Right ventricle myocardium inferior (tissue), 1 donor: ENCODE results near the gene GPX4. TPM values are rescaled to one million over a fixed set of nuclear protein-coding genes. Genes with fewer than 3 reads are reported as not detected.

Source experiments
- ATAC-seq: fragments of 200-7000 bp; cut with Tn5 transposase; one replicate; pipeline ENCODE4 v1.9.1; 2020; ENCODE audit warnings: mild to moderate bottlenecking, moderate library complexity
- DNase-seq: peaks from one replicate; pipeline ENCODE4 v3.0.0; 2021; ENCODE audit errors: missing footprints
- intact Hi-C: fragments of 100-400 bp; cut with DNase I; formaldehyde crosslinking; loops from one replicate; pipeline ENCODE4 v1.11.0; 2022
- total RNA-seq: library from RNA; stranded (reverse); fragmentation: NEBNext Ultra II Directional; extraction: Animal tissue kit (Norgen Biotek cat#: 25700); gene quantifications from one replicate; pipeline ENCODE4 v1.2.1, GENCODE V29; 2021
- donor health status: DM: no; HTN: yes; CAD: no; lungs with severe emphysema.

GPX4 gene
- total RNA-seq, 1 donor from 2014 or later = 361 TPM

GRCh38 chr19:1135454-1135853, 31.7 kb downstream of the GPX4 start:
- intact Hi-C loops = no loop called here
- ATAC-seq = no peak
- no peak for DNase-seq

- no peak for ATAC-seq
- DNase-seq = no peak
- intact Hi-C loops = no loop called here
Measured at GRCh38 chr19:1136201-1136600, 32.4 kb downstream of the GPX4 start.

GRCh38 chr19:1136621-1137317, 33.0 kb downstream of the GPX4 start:
- no peak for DNase-seq
- no peak for ATAC-seq
- intact Hi-C loops = no loop called here

- intact Hi-C loops = no loop called here
- no peak for DNase-seq
- no peak for ATAC-seq
Measured at GRCh38 chr19:1138121-1138520, 34.3 kb downstream of the GPX4 start.

GRCh38 chr19:1139126-1139525, 35.3 kb downstream of the GPX4 start:
- DNase-seq (no peak), ATAC-seq (no peak)
- intact Hi-C loops = no loop called here

- ATAC-seq (no peak), DNase-seq (peak; percentile 70)
- intact Hi-C loops = no loop called here
Measured at GRCh38 chr19:1140272-1141027, 36.7 kb downstream of the GPX4 start.

GRCh38 chr19:1141944-1142343, 38.1 kb downstream of the GPX4 start:
- intact Hi-C loops = no loop called here
- ATAC-seq (peak; percentile 52), DNase-seq (no peak)

- intact Hi-C loops = no loop called here
- DNase-seq (no peak), ATAC-seq (no peak)
Measured at GRCh38 chr19:1143828-1144399, 40.1 kb downstream of the GPX4 start.

GRCh38 chr19:1144741-1145140, 40.9 kb downstream of the GPX4 start:
- DNase-seq (no peak), ATAC-seq (no peak)
- intact Hi-C loops = no loop called here

- no peak for DNase-seq
- ATAC-seq = no peak
- intact Hi-C loops = no loop called here
Measured at GRCh38 chr19:1145635-1146411, 42.0 kb downstream of the GPX4 start.

GRCh38 chr19:1146412-1146699, 42.6 kb downstream of the GPX4 start:
- intact Hi-C loops = no loop called here
- no peak for ATAC-seq
- no peak for DNase-seq

GRCh38 chr19:1146858-1147780, 43.3 kb downstream of the GPX4 start:
- ATAC-seq (no peak), DNase-seq (no peak)
- intact Hi-C loops = no loop called here

GRCh38 chr19:1147934-1148549, 44.2 kb downstream of the GPX4 start:
- no peak for DNase-seq
- no peak for ATAC-seq
- intact Hi-C loops = no loop called here

GRCh38 chr19:1149259-1150045, 45.7 kb downstream of the GPX4 start:
- no peak for ATAC-seq
- intact Hi-C loops = no loop called here
- no peak for DNase-seq

GRCh38 chr19:1150333-1151036, 46.7 kb downstream of the GPX4 start:
- DNase-seq = peak; percentile 50
- intact Hi-C loops = no loop called here
- no peak for ATAC-seq

GRCh38 chr19:1151037-1151724, 47.4 kb downstream of the GPX4 start:
- intact Hi-C loops = no loop called here
- ATAC-seq = no peak
- DNase-seq = no peak
